Measurements from ENCODE around the gene DDX41. TPM values are rescaled to one million over a fixed set of nuclear protein-coding genes. Genes with fewer than 3 reads are reported as not detected.

Gene DDX41
- total and polyA plus RNA-seq, 3 donors from 2014 or later: 99.1 to 197 (median 193) TPM

DNA sequence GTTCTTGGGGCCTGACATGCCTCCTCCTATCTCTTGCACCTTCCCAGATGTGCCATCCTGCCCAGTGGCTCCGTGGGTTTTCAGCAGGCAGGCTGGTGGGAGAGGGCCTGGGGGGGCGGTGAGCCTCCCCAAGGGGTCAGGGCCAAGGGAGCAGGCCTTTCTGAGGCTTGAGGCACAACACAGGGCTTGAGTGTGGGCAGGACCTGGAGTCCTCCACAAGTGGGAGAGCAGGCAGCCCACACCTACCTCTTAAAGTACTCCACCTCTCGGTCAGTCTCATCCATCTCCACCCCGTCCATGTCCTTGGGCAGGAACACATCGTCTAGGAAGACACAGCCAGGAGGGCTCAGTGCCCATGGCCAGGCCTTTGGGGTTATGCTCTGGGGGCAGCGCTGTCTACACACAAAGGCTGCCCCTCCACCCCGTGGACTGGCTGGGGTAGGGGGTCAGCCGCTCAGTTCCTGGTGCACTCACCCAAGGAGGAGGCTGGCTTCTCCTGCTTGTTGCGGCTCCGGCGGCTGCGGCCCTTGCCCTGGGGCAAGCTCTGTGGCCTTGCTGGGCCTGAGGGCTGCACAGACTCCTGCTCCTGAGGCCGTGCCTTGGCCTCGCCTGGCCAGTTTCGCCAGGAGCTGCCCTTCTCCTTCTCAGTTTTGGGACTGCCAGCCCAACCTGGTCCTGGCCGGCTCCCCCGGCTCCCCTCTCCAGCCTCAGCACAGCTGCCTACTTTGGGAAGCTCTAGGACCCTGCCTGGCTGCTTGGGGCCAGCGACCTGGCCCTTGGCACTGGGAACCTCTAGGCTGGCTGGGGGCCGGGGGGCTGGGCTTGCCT is 7.2 kb upstream of the DDX41 start:
- intact Hi-C loops (cut with DNase I; ENCODE audit: low total_unique reads): no loop called here
- H3K4me1 ChIP-seq: peaks cover 8% of the 10 kb centered on the region
- H3K27ac ChIP-seq: no peak overlapping the region
- DNase-seq: no peak
- WGBS, 2 donors: 58 to 74% methylated on average over 7 to 18 of the region's 19 CpGs
- no peak overlapping the region for H3K4me3 ChIP-seq
- no peaks in the 10 kb centered on the region for H3K36me3 ChIP-seq (ENCODE audit: low read depth, missing control alignments)
- no peaks in the 10 kb centered on the region for H3K27me3 ChIP-seq
- H3K9me3 ChIP-seq: no peaks in the 10 kb centered on the region
- TF ChIP-seq, protein P1, sequence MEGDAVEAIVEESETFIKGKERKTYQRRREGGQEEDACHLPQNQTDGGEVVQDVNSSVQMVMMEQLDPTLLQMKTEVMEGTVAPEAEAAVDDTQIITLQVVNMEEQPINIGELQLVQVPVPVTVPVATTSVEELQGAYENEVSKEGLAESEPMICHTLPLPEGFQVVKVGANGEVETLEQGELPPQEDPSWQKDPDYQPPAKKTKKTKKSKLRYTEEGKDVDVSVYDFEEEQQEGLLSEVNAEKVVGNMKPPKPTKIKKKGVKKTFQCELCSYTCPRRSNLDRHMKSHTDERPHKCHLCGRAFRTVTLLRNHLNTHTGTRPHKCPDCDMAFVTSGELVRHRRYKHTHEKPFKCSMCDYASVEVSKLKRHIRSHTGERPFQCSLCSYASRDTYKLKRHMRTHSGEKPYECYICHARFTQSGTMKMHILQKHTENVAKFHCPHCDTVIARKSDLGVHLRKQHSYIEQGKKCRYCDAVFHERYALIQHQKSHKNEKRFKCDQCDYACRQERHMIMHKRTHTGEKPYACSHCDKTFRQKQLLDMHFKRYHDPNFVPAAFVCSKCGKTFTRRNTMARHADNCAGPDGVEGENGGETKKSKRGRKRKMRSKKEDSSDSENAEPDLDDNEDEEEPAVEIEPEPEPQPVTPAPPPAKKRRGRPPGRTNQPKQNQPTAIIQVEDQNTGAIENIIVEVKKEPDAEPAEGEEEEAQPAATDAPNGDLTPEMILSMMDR (IDR thresholded peaks at IDR 0.05): no peak
- TF ChIP-seq POLR2A (IDR thresholded peaks at IDR 0.05): no peak

DNA sequence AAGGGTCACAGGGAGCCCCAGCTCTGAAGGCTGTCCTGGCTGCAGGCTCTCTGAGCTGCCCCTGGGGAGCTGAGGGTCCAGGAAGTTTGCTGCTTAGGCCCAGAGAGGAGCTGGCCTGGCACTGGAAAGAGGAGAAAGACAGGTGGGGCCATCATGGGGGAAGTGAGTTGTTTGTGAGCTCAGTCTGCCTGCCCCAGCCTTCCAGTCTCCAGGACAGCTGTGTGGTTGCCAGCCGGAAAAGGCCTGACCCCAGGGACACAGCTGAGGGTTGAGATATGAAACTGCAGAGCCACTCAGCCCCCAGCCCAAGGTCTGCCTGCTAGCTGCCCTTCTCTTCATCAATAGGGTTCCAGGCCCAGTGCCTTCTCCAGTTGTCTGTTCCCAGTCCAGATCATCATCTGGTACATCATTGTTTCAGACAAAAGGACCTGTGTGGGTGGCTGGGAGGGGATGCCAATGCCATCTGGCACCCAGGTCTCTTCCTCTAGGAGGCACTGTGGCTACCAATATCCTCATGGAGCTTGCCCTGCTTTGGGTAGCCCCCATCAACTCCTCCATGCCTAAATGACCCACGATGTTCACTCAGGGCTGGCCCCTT is 4.3 kb upstream of the DDX41 start:
- DNase-seq: no peak
- Histone ChIP-seq H3K9me3 (no peaks in the 10 kb centered on the region), H3K36me3 (ENCODE audit: low read depth, missing control alignments) (no peaks in the 10 kb centered on the region), H3K4me1 (peaks cover 13% of the 10 kb centered on the region), H3K4me3 (no peak overlapping the region), H3K27me3 (no peaks in the 10 kb centered on the region), H3K27ac (no peak overlapping the region)
- no peak for TF ChIP-seq POLR2A (IDR thresholded peaks at IDR 0.05)
- TF ChIP-seq, protein P1 (IDR thresholded peaks at IDR 0.05): no peak
- intact Hi-C loops (cut with DNase I; ENCODE audit: low total_unique reads): no loop called here
- WGBS, 2 donors: 88% methylated on average over 2 of the region's 2 CpGs

DNA sequence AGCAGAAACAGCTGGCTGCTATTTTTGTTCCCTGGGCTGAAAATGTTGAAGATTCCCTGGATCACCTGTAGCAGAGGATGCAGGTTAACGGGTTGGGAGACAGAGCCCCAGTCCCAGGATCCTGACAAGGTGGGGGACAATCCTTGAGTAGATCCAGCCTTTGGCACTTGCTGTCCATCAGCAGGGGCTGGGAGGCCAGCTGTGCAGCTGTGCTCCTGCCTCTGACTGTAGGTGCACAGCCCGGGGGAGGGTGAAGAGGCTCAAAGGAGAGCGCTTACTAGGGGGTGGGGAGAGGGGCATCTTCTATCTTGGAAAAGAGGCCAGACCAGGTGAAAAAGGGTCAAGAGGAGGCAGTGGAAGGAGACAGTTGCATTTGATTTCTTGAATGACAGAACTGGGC is 3.5 kb upstream of the DDX41 start:
- intact Hi-C loops (cut with DNase I; ENCODE audit: low total_unique reads): no loop called here
- no peaks in the 10 kb centered on the region for H3K27me3 ChIP-seq
- H3K9me3 ChIP-seq: no peaks in the 10 kb centered on the region
- DNase-seq: no peak
- H3K27ac ChIP-seq: no peak overlapping the region
- TF ChIP-seq POLR2A (IDR thresholded peaks at IDR 0.05): no peak
- TF ChIP-seq, protein P1 (IDR thresholded peaks at IDR 0.05): no peak
- 87 to 97% methylated on average over 3 of the region's 3 CpGs for WGBS, 2 donors
- H3K4me1 ChIP-seq: peaks cover 17% of the 10 kb centered on the region
- H3K4me3 ChIP-seq: no peak overlapping the region
- no peaks in the 10 kb centered on the region for H3K36me3 ChIP-seq (ENCODE audit: low read depth, missing control alignments)

DNA sequence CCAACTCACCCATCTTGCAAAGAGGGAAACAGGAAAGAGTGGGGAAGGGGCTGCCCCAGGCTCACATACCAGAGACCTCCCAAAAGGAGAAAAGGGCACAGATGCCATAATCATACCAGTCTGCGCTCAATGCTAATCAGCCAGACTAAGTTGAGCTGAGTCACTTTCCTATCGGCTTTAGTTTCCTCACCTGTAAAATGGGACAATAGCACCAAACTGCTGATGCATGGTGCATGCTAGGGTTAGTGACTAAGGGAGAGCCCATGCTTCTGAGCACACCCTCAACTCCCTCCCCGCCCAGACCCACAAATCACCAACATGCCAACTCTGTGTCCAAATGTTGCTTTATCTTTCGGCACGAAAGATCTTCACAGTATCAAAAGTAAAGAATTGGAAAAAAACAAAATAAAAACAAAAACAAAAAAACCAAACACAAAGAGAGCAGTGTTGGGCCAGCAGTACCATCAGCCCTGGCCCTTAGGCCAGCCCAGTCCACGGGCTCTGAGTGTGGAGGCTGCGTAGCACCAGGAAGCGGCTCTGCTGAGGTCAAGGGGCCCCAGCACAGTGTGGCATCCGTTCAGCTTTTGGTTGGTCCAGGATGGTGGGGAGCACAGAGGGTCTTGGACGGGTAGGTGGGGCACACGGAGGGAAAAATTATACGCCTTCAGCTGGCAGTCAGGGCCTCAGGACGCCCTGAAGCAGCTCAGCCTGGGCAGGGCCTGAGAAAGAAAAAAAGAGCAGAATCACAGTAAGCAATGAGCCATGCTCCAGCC is 2.9 kb upstream of the DDX41 start:
- H3K36me3 ChIP-seq (ENCODE audit: low read depth, missing control alignments): no peaks in the 10 kb centered on the region
- DNase-seq: no peak

More for the DNA sequence above, 2.9 kb upstream of the DDX41 start:
- TF ChIP-seq, protein P1 (IDR thresholded peaks at IDR 0.05): no peak
- TF ChIP-seq POLR2A (IDR thresholded peaks at IDR 0.05): no peak
- no peaks in the 10 kb centered on the region for H3K9me3 ChIP-seq
- H3K27me3 ChIP-seq: no peaks in the 10 kb centered on the region
- WGBS, 2 donors: 76 to 80% methylated on average over 13 of the region's 13 CpGs
- intact Hi-C loops (cut with DNase I; ENCODE audit: low total_unique reads): no loop called here
- peaks cover 17% of the 10 kb centered on the region for H3K4me1 ChIP-seq
- H3K4me3 ChIP-seq: no peak overlapping the region
- H3K27ac ChIP-seq: no peak overlapping the region

Data from testis (tissue), 3 donors.